Measurements from ENCODE around the gene DOK6.

The DOK6 gene

DNA sequence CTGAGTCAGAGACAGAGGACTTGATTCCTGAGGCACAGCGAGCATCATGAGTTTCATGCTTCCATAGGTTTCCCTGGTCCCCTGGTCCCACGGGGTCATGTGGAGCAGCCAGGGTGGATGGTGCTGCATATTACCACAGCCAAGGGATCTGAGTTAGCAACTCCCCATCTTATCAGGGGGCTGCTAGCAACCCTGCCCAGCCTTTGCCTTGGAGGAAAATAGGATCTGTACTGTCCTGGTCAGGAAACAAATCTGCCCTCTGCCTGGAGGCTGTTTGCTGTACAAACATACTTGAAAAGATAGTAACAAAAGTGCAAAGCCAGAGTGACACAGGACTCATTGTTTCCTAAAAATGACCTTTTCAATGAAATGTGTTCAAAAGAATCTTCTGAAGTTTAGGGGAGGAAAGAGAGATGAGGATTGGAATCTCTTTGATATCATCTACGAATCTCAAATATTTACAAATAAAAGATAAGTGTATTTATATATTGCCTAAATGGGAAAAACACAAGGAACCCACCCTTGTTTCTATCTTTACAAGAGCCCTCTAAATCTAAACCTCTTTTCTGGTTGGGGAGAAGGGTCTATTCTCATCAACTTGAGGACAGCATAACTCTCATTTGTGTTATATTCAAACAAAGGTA, 352.2 kb downstream of the DOK6 start:
- no peak for DNase-seq (ENCODE audit: low spot score)

DNA sequence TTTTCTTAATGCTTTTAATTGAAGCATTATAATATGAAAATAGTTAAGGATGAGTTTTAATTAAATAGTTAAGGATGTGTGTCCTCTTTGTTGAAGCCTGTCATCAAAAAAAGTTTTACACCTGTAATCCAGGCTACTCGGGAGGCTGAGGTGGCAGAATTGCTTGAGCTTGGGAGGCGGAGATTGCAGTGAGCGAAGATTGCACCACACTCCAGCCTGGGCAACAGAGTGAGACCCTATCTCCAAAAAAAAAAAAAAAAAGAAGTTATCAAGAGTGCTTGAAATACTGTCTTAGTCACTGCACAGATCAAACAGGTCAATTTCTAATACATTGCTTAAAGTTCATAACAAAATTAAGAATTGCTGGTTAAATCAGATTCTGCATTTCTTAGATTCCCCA, 353.4 kb downstream of the DOK6 start:
- DNase-seq (ENCODE audit: low spot score): no peak

DNA sequence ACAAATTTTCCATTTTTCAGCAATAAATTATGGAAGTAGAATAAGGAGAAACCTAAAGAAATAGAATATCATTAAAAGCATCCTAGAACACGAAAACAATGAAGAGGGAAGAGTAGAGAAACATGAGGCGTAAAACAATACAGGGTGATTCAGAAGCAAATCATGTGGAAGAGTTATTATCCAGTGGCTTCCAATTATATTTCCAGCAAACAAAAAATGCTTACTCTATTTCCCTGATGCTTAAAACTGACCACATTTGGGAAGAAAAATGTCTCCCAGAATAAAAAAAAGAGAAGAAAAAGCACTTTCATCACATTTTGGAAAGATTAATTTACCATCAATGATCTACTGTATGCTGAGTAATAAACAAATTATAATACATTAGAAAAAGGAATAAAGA, 354.4 kb downstream of the DOK6 start:
- no peak for DNase-seq (ENCODE audit: low spot score)

DNA sequence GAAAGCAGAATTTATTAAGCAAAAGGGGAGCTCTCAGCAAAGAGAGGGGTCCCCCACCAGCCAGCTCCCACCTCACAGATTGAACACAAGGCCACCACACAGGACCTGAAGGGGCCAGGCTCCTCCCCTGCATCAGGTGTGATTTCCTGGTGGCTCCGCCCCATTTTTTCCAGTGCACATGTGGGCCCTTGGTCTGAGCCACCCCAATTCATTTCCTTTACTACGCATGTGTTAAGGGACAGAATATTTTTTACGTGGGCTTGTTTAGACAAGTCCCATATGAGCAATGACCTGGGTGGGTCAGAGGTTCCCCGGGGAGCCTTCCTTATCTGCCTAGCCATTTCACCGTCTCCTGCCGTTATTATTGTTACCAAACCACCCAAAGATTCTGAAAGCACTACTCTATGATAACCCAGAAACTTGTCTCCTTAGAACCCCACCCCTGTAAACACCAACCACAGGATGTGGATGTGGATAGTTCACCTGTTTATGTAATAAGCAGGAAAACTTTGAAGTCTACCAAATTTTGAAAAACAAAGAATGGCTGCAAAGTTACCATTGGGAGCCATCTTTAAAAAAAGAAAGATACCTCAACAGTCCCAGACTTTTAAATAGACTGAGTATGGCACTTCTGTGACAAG, 355.3 kb downstream of the DOK6 start:
- peak; percentile 14 for DNase-seq (ENCODE audit: low spot score)

DNA sequence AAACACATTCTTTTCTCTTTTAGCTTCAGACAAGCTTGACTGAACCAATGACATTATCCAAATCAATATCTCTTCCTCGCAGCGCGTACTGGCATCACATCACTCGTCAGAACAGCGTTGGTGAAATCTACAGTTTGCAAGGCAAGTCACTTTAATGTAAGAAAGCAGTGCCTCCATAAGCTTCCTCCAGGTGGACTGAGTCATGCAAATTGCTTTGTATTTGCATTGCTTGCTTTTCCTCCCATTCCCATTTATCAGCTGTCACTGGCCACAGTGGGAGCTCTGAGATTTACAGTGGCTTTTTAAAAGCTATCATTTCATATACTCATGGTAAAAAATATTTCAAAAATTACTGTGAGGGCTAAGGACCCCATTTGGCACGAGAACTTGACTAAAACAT, 357.0 kb downstream of the DOK6 start:
- no peak for DNase-seq (ENCODE audit: low spot score)

DNA sequence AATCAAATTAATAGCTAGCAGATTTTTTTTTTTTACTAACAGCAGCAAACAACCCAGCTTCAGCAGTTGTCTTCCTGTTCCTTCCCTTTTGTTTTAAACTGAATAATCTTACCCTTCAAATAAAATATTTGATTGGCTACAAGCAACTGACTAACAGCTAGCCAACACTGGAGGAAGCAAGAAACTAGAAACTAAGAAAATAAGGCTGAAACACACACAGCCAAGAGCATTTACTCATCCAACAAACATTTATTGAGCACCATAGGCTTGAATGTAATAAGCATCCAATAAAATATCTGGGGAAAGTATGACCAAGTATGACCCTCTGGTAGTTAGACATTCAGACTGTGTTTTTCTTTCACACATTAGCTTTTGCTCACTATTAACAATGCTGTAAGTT, 357.8 kb downstream of the DOK6 start:
- no peak for DNase-seq (ENCODE audit: low spot score)

DNA sequence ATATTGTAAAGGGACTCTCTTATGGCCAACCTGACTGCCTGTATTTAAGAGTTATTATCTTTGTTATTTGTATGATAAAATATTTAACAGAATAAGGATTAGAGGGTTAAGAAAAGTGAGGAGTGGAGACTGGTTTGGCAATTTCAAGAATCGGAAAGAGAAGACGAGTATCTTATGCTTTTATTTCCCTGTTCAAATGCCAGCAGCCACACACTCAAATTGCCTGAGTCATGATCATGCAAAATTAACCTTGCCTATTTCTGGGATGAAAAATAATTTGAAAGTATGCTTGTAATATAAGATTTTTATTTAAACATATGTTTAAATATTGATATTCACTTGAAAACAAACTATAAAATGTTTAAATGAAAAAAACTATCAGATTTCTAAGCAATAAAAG, 358.4 kb downstream of the DOK6 start:
- DNase-seq (ENCODE audit: low spot score): no peak

DNA sequence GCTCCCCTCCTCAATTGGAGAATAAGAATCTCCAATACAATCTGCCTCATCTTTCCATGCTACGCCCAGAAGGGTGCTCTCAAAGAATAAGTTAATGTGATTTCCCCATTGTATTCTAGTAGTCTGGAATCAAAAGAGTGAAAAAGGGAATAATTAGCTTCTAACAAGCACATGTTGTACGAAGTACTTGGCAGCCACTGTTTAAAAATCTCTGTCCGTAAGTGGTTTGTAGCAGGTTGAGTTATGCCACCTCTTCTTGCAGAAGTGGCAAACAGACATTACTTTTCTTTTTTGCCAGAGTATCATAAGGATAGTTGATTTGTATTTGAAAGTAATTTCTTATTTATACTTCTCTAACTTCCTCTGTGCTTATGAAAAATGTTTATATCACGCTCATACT, 362.3 kb downstream of the DOK6 start:
- no peak for DNase-seq (ENCODE audit: low spot score)

DNA sequence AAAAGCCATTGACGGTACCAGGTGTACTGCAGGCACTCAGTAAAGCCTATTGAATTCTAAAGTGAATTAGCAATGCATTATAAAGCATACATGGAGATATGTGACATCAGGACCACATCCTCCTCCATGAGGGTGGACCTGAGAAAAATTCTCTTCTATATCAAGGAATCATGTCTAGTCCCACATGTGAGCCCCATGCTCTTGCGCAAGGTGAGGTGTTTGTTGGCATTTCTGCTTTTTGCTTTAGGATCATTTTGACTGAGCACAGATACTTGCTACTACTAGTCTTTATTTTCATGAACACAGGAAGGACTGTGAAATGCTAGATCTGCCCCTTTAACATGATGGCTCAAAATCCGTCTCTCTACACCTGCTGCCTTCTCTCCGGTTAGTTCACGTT, 363.1 kb downstream of the DOK6 start:
- no peak for DNase-seq (ENCODE audit: low spot score)

DNA sequence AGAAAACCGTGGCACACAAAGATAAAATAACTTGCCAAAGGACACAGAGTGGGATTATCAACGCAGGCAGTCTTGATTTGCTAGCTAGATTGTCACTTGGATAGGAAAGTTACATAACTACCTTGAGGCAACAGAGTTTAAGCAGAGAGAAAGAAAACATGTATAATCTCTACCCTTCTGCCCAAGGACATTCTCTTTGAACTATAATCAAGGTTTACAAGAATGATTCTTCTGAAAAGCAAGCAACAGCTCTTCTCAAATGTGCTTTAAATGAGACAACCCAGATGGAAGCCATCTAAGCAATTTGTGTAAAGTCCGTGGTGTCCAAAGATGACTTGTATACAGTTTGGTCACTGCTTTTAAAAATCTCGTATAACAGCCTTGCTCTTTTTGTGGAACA, 369.6 kb downstream of the DOK6 start:
- no peak for DNase-seq (ENCODE audit: low spot score)

DNA sequence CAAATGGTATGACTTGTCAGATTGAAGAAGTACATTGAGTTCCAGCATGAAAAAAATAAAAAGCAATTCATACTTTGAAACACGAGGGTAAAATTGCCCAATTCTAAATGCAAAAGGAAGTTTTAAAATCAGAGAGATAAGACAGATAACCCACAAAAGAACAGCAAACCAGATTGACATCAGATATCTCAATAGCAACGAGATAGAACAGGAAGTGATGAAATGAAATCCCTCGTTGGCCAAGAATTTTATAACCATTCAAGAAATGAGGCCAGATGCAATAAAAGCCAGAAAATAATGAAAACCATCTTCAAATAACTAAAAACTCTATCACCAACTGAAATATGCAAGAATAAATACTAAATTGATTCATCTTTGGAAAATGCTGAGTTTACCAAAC, 374.1 kb downstream of the DOK6 start:
- no peak for DNase-seq (ENCODE audit: low spot score)

DNA sequence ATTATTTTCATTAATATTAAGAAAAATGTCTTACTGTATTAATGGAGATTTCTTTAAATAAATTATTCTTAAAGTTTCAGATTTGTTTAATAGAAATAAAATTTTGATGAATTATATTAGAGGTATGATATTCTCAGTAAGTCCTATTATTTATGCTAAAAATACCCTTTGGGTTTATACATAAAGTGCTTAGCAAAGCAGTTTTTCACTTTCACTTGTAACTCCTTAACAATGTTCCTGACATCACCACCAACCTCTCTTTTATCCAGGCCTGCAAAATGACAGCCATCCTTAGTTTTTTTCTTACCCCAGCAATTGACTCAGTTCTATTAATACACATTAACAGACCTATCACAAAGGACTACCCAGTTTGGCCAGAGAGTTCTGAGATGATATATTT, 376.6 kb downstream of the DOK6 start:
- DNase-seq (ENCODE audit: low spot score): no peak

DNA sequence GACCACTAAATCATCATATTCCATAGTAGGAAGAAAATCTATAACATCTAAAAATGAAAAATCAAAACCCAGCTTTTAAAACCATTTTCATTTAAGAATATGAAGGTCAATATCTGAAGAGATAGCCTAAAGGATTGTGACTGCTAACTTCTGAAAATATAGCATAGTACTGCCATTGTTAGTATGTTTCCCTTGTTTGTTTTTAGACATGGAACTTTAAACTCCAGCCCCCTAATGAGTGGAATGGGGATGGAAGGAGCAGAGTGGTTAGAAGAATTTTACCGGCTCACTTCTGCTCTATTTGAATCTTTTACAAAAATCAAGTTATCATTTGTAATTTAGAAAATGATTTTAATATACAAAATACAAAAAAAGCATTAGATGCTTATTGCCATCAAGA, 378.0 kb downstream of the DOK6 start:
- no peak for DNase-seq (ENCODE audit: low spot score)

DNA sequence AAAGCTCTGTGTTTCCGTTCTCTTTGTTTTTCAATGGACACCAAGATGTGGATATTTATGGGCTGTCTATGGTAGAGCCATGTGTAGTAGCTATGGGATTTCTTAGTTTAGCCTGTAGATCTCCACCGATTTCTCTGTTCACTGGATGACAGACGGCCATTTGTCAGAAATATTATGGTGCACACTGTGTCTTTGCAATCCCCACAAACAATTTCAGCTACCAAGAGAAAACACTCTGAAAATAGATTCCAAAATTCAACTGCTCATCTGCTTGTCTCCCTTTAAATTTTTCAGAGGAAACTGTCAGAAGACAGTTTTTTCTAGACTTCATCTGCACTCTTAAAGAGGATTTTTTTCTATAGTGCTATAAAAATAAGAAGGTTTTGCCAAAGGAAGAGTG, 380.2 kb downstream of the DOK6 start:
- DNase-seq (ENCODE audit: low spot score): no peak

DNA sequence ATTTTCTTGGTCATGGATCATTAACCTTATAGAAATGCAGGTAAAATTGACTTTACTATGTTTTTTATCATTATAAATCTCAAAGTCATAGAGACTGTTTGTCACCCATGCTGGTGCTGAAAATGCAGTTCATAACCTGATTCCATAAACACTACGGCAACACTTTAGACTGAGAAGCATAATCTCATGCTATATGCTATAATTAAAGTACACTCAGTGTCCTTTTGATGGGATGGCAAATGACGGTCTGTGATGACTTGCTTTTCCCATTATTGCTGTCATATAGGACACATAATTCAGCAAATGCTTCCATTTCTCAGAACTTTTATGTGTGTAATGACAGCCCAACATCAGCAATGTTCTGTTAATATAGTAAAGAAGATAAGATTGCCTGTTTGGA, 384.1 kb downstream of the DOK6 start:
- no peak for DNase-seq (ENCODE audit: low spot score)

DNA sequence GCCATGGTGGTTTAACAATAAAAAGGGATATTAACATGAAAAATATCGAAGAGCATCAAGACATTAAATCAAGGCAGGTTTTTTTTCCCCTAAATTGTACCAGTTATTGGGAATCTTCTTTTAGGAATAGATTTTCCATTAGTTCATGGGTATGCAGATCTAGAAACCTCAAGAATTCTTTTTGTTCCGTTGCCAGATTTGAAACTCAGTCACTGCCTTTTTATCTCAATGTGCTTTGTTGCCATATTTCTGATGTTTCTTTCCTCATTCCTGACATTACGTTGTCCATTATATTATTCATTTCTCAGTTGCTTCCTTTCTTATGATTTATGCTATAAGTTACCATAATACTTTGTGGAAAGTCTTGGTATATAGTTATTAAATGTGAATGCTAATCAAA, 384.8 kb downstream of the DOK6 start:
- no peak for DNase-seq (ENCODE audit: low spot score)

DNA sequence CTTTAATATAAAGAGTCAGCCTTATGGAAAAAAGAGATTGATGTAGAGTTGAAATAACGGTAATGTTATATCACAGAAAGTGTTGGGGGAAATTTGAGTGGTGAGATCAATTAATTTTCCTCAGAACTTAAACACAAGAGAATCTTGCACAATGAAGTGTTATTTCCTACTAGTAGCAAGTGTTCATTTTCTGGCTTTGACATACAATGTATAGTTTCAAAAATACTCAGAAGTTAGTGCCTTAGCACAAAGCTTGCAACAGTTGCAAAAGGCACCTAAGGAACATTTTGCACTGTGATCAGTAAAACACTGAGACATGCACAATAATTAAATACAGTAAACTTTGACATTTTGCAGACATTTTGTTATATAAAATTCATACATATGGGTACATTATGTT, 385.7 kb downstream of the DOK6 start:
- no peak for DNase-seq (ENCODE audit: low spot score)

DNA sequence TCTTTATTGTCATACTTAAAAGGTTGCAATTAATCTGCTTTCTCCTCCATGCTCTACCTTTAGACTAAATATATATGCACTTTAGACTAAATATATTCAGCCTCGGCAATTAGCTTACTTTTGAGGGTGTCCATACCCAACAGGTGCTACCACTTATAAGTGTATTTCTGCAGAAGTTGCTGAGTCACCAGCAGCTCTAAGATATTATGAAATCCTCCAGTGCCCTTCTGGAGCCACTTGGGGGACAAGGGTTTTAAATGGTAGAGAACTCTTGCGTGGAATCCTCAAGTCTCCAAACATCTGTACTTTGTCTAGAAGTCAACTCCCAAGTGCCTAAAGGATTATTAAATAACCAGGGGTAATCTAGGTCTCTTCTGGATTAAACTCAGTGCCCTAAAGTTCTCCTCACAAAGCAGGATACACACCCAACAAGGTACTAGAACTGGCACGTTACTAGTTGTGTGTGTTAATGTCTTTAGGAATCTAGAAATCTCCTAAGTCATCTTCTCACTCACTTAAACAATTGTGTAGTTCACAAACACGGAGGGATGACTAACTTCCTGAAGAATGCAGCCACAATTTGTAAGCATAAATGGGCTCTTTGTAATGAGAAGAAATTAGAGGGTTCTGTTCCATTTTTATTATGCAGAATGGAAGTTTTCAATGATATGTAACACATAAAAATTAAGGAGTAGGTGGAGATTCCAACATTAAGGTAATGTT, 387.3 kb downstream of the DOK6 start:
- no peak for DNase-seq (ENCODE audit: low spot score)

DNA sequence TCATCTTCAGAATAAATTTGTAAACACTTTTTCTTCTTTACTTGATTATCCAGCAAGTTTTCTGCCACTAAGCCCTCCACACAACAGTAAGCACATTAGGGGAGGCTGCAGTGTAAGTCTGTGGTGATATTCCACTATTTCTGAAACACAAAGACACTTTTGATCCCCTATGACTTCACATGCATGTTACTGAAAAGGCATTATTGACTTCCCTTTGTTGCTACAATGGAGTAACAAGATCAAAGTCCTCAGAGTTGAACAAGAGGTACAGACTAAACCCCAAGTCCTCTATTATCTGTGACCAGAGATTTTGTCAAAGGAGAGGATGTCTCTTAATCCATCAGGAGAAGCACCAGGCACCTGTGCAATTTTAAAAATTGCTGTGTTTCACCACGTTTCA, 389.1 kb downstream of the DOK6 start:
- no peak for DNase-seq (ENCODE audit: low spot score)

DNA sequence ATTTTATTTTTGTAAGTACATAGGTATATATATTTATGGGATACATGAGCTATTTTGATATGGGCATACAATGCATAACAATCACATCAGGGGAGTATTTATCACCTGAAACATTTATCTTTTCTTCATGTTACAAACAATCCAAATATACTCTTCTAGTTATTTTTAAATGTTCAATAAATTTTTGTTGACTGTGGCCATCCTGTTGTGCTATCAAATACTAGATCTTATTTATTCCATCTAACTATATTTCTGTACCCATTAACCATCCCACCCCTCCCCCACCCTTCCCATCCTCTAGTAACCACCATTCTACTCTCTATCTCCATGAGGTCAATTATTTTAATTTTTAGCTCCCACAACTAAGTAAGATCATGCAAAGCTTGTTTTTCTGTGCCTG, 390.0 kb downstream of the DOK6 start:
- DNase-seq (ENCODE audit: low spot score): no peak

DNA sequence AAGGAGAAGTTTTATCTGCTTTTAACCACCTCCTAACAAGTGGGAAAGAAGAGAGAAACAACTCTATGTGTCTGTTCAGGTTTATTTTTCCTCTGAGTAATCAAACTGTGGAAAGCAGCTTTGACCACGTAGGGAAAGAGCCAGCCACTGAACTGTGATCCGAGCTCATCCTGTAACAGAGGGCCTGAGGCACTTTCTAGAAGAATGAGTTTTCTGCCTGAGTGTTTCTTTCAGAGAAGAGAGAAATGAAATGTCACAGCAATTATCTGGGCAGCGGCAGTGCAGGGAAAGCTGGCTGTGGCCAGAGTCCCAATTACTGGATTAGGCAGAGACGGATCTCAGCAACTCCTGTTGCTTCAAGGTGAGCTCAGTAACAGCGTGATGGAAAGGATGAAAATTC, 395.1 kb downstream of the DOK6 start:
- no peak for DNase-seq (ENCODE audit: low spot score)

DNA sequence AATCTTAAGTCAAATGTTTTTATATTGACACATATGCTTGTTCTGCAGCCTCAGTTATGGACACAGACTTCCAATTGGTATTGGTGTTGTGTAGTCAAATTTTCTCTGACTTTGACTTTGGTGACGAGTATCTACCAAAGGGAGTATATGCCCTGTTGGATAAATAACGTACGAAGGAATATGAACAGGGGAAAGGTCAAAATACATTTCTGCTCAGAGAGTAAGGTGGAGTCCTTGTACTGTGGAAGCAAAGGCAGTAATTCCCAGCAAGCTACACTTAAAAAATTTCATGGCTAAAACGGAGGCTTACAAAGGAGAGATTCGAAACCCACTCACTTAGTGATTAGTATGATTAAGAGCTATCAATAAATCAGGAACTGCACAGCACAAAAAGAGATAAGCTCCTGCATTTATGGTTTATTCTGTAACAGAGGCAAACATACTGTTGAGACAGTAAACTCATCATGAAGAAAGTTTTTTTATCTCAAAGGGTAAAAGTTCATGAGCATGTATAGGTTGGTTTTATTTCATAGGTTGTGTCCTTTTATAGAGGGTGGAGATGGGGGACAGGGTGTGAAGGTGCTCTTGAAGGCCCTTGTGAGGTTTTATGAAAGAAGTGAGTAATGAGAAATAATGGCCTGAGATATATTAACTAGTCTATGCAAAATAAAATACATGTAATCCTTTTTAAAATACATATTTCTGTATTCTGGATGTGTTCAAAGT, 404.3 kb downstream of the DOK6 start:
- no peak for DNase-seq (ENCODE audit: low spot score)

DNA sequence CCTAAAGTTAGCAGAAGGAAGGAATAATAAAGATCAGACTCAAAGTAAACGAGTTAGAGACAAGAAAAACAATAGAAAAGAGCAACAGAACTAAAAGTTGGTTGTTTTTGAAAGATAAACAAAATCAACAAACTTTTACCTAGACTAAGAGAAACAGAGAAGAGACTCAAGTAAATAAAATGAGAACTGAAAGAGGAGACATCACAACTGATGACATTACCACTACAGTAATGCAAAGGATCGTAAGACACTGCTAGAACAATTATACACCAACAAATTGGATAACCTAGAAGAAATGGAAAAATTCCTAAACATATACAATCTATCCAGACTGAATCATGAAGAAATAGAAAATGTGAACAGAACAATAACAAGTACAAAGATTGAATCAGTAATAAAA, 407.7 kb downstream of the DOK6 start:
- DNase-seq (ENCODE audit: low spot score): no peak
